SK-N-MC (cell line): ENCODE data around the gene MARCHF10.

Experiments
- DNase-seq: peaks from one replicate; pipeline ENCODE4 v3.0.0-alpha.2; 2011; ENCODE audit warnings: low read depth, low spot score
- H3K27ac ChIP-seq: fragments of 200-600 bp; sonication (generic); 2 replicates; pipeline ENCODE4 v1.5.1; 2016; ENCODE audit warnings: mixed run types
- H3K36me3 ChIP-seq: fragments of 200-600 bp; sonication (generic); 2 replicates; pipeline ENCODE4 v1.6.1; 2017; ENCODE audit warnings: antibody characterized with exemption, low read length, mixed read lengths; ENCODE audit not compliant: insufficient read depth
- H3K4me3 ChIP-seq: fragments of 200-600 bp; sonication (generic); 2 replicates; pipeline ENCODE4 v1.5.1; 2016
- H3K9ac ChIP-seq: fragments of 200-600 bp; sonication (generic); 2 replicates; pipeline ENCODE4 v1.8.0; 2017; ENCODE audit warnings: mixed run types, mixed read lengths; ENCODE audit not compliant: insufficient read length
- H3K9me3 ChIP-seq: fragments of 200-600 bp; sonication (generic); 2 replicates; pipeline ENCODE4 v1.6.1; 2017; ENCODE audit warnings: low read depth, mild to moderate bottlenecking, antibody characterized with exemption, low read length, moderate library complexity, mixed read lengths
- EZH2 ChIP-seq: fragments of 200-600 bp; sonication (generic); IDR thresholded peaks from one replicate; pipeline ENCODE4 v1.6.1; 2017; ENCODE audit warnings: antibody characterized with exemption
- FOXP2 ChIP-seq: optimal IDR thresholded peaks from 2 replicates; pipeline ENCODE3; 2011; ENCODE audit warnings: mild to moderate bottlenecking, moderate library complexity; ENCODE audit not compliant: insufficient read depth; ENCODE audit errors: extremely low read length, control extremely low read depth
- POLR2AphosphoS5 ChIP-seq: IDR thresholded peaks from 2 replicates; pipeline ENCODE4 v1.6.1; 2012; ENCODE audit warnings: mild to moderate bottlenecking, low read depth, low read length, borderline replicate concordance

The MARCHF10 gene

GRCh38 chr17:62774338-62774737, 33.8 kb downstream of the MARCHF10 start:
- TF ChIP-seq FOXP2 = no peak
- no peak for TF ChIP-seq EZH2
- no peak for TF ChIP-seq POLR2AphosphoS5
- no peak overlapping the region for H3K4me3 ChIP-seq
- H3K9ac ChIP-seq = no peak overlapping the region
- H3K27ac ChIP-seq = no peak overlapping the region
- no peaks in the 10 kb centered on the region for H3K36me3 ChIP-seq
- no peaks in the 10 kb centered on the region for H3K9me3 ChIP-seq
- DNase-seq = no peak

GRCh38 chr17:62767997-62768396, 40.1 kb downstream of the MARCHF10 start:
- H3K9me3 ChIP-seq = no peaks in the 10 kb centered on the region
- DNase-seq = no peak
- TF ChIP-seq FOXP2 = no peak
- TF ChIP-seq EZH2 = no peak
- no peak for TF ChIP-seq POLR2AphosphoS5
- no peak overlapping the region for H3K4me3 ChIP-seq
- H3K9ac ChIP-seq = no peak overlapping the region
- H3K36me3 ChIP-seq = no peaks in the 10 kb centered on the region
- H3K27ac ChIP-seq = no peak overlapping the region

GRCh38 chr17:62765351-62765750, 42.8 kb downstream of the MARCHF10 start:
- no peak for DNase-seq
- H3K9ac ChIP-seq = no peak overlapping the region
- no peaks in the 10 kb centered on the region for H3K36me3 ChIP-seq
- TF ChIP-seq EZH2 (no peak), POLR2AphosphoS5 (no peak), FOXP2 (no peak)
- H3K27ac ChIP-seq = no peak overlapping the region
- no peak overlapping the region for H3K4me3 ChIP-seq
- no peaks in the 10 kb centered on the region for H3K9me3 ChIP-seq

GRCh38 chr17:62763891-62764600, 44.1 kb downstream of the MARCHF10 start:
- TF ChIP-seq FOXP2 (no peak), EZH2 (no peak), POLR2AphosphoS5 (no peak)
- Histone ChIP-seq H3K9ac (no peak overlapping the region), H3K27ac (no peak overlapping the region), H3K4me3 (no peak overlapping the region), H3K9me3 (no peaks in the 10 kb centered on the region), H3K36me3 (no peaks in the 10 kb centered on the region)
- DNase-seq = no peak

GRCh38 chr17:62761884-62762283, 46.2 kb downstream of the MARCHF10 start:
- H3K9me3 ChIP-seq = no peaks in the 10 kb centered on the region
- H3K27ac ChIP-seq = no peak overlapping the region
- H3K4me3 ChIP-seq = no peak overlapping the region
- DNase-seq = no peak
- H3K9ac ChIP-seq = no peak overlapping the region
- H3K36me3 ChIP-seq = no peaks in the 10 kb centered on the region
- TF ChIP-seq FOXP2 = no peak
- TF ChIP-seq POLR2AphosphoS5 = no peak
- no peak for TF ChIP-seq EZH2

GRCh38 chr17:62760945-62761267, 47.2 kb downstream of the MARCHF10 start:
- Histone ChIP-seq H3K9ac (no peak overlapping the region), H3K4me3 (no peak overlapping the region), H3K36me3 (no peaks in the 10 kb centered on the region), H3K27ac (no peak overlapping the region), H3K9me3 (no peaks in the 10 kb centered on the region)
- TF ChIP-seq FOXP2 (no peak), POLR2AphosphoS5 (no peak), EZH2 (no peak)
- DNase-seq = no peak

- H3K4me3 ChIP-seq = no peak overlapping the region
- no peak overlapping the region for H3K9ac ChIP-seq
- TF ChIP-seq EZH2 = no peak
- no peak for TF ChIP-seq POLR2AphosphoS5
- TF ChIP-seq FOXP2 = no peak
- H3K9me3 ChIP-seq = no peaks in the 10 kb centered on the region
- DNase-seq = no peak
- no peak overlapping the region for H3K27ac ChIP-seq
- H3K36me3 ChIP-seq = no peaks in the 10 kb centered on the region
These were observed 47.8 kb downstream of the MARCHF10 start for GRCh38 chr17:62760059-62760944.

GRCh38 chr17:62757500-62757951, 50.6 kb downstream of the MARCHF10 start:
- no peak for DNase-seq
- H3K9ac ChIP-seq = no peak overlapping the region
- H3K4me3 ChIP-seq = no peak overlapping the region
- no peak overlapping the region for H3K27ac ChIP-seq
- no peak for TF ChIP-seq POLR2AphosphoS5
- no peak for TF ChIP-seq EZH2
- TF ChIP-seq FOXP2 = no peak
- no peaks in the 10 kb centered on the region for H3K36me3 ChIP-seq
- no peaks in the 10 kb centered on the region for H3K9me3 ChIP-seq

GRCh38 chr17:62756198-62756597, 51.9 kb downstream of the MARCHF10 start:
- no peak for DNase-seq
- TF ChIP-seq FOXP2 (no peak), POLR2AphosphoS5 (no peak), EZH2 (no peak)
- Histone ChIP-seq H3K36me3 (no peaks in the 10 kb centered on the region), H3K4me3 (no peak overlapping the region), H3K9ac (no peak overlapping the region), H3K9me3 (no peaks in the 10 kb centered on the region), H3K27ac (no peak overlapping the region)
